HepG2 (cell line): ENCODE measurements around the gene MRPL54. TPM values are rescaled to one million over a fixed set of nuclear protein-coding genes. Genes with fewer than 3 reads are reported as not detected.

ENCODE experiments used
- ATAC-seq: fragments of 200-7000 bp; cut with Tn5 transposase; 3 replicates; pipeline ENCODE4 v1.9.1; 2020; ENCODE audit warnings: mild to moderate bottlenecking, moderate library complexity
- BruUV-seq: library from RNA; stranded (reverse); fragments of 400-500 nt; replicated peaks from 2 replicates; lab custom pipeline; 2021; lab: Mats Ljungman, UMichigan
- CTCF ChIA-PET: fragments of 300-600 bp; formaldehyde crosslinking; extraction: SDS; loops from one replicate; lab custom pipeline; 2021; ENCODE audit warnings: low total read pairs, inconsistent platforms, low intra/inter-chr PET ratio; lab: Yijun Ruan, JAX
- POLR2A ChIA-PET: fragments of 350-600 bp; sonication (Branson Sonifier 250); formaldehyde crosslinking; loops from one replicate; lab custom pipeline; 2020; ENCODE audit warnings: antibody characterized with exemption, inconsistent platforms; lab: Yijun Ruan, JAX
- DNase-seq: peaks from one replicate; pipeline ENCODE4 v3.0.0-alpha.2; 2015; ENCODE audit warnings: low spot score
- FAIRE-seq: peaks from 3 replicates; lab custom pipeline; 2011; peaks lifted over from hg19 to GRCh38; lab: Jason Lieb, UNC
- H2AFZ ChIP-seq: one replicate; pipeline ENCODE4 v1.6.1; 2011; ENCODE audit warnings: low read length, inconsistent platforms
- H3K27ac ChIP-seq: fragments of 300-600 bp; 3 replicates; pipeline ENCODE4 v1.8.0; 2011; ENCODE audit warnings: mixed run types, mild to moderate bottlenecking, mixed read lengths, low read length, inconsistent platforms; ENCODE audit not compliant: insufficient read depth; ENCODE audit errors: extremely low read length
- H3K27me3 ChIP-seq, 2 experiments: fragments of 200-600 bp in 1 of 2; 2 replicates in 1 of 2; 3 replicates in 1 of 2; pipeline versions ENCODE4 v1.6.0 to v1.8.0; 2011; ENCODE audit warnings: low read length in 2 of 2, mild to moderate bottlenecking in 2 of 2, moderate library complexity in 2 of 2, inconsistent platforms in 1 of 2; ENCODE audit not compliant: insufficient read depth in 2 of 2, control insufficient read depth in 1 of 2
- H3K36me3 ChIP-seq, 2 experiments: fragments of 200-600 bp in 1 of 2; replicated peaks in 1 of 2; 2 replicates in 1 of 2; 3 replicates in 1 of 2; pipeline versions ENCODE4 v1.5.1 to v1.8.0; 2011; ENCODE audit warnings: low read length in 2 of 2, inconsistent platforms in 1 of 2; ENCODE audit not compliant: insufficient read depth in 2 of 2, control insufficient read depth in 1 of 2
- H3K4me1 ChIP-seq: 2 replicates; pipeline ENCODE4 v1.5.1; 2012; ENCODE audit warnings: low read length, inconsistent platforms; ENCODE audit not compliant: insufficient read depth
- H3K4me2 ChIP-seq: 2 replicates; pipeline ENCODE4 v1.6.0; 2011; ENCODE audit warnings: low read depth, low read length, inconsistent platforms
- H3K4me3 ChIP-seq, 3 experiments: fragments of 200-600 bp in 1 of 3; sonication (generic), shearing (Covaris generic) in 1 of 3; replicated peaks in 1 of 3; 2 replicates each; pipeline ENCODE4 v1.5.1; 2011 to 2016; ENCODE audit warnings: low read length in 3 of 3, inconsistent platforms in 2 of 3, low read depth in 2 of 3, mild to moderate bottlenecking in 2 of 3, control low read depth in 1 of 3, mixed read lengths in 1 of 3; ENCODE audit not compliant: insufficient read depth in 1 of 3
- H3K79me2 ChIP-seq: one replicate; pipeline ENCODE4 v1.6.1; 2011; ENCODE audit warnings: low read length, inconsistent platforms; ENCODE audit not compliant: insufficient read depth
- H3K9ac ChIP-seq: 2 replicates; pipeline ENCODE4 v1.6.0; 2011; ENCODE audit warnings: mild to moderate bottlenecking, low read depth, low read length, inconsistent platforms; ENCODE audit not compliant: insufficient read depth
- H3K9me3 ChIP-seq: 2 replicates; pipeline ENCODE4 v1.5.1; 2012; ENCODE audit warnings: mild to moderate bottlenecking, low read length
- H4K20me1 ChIP-seq: 2 replicates; pipeline ENCODE4 v1.6.0; 2011; ENCODE audit warnings: inconsistent platforms, mild to moderate bottlenecking, low read length, moderate library complexity; ENCODE audit not compliant: insufficient read depth
- CENPX ChIP-seq: sonication (generic); formaldehyde crosslinking; IDR thresholded peaks from 2 replicates; pipeline ENCODE4 v1.9.0; 2021; ENCODE audit warnings: mild to moderate bottlenecking, missing genetic modification reagents, moderate library complexity
- GZF1 ChIP-seq: sonication (generic); formaldehyde crosslinking; IDR thresholded peaks from 2 replicates; pipeline ENCODE4 v1.5.1; 2020; ENCODE audit warnings: mild to moderate bottlenecking, missing genetic modification reagents
- NONO ChIP-seq, 2 experiments: fragments of 450-650 bp in 1 of 2; sonication (generic) in 1 of 2; formaldehyde crosslinking in 1 of 2; IDR thresholded peaks in 1 of 2; conservative IDR thresholded peaks in 1 of 2; 2 replicates each; pipeline versions ENCODE4 v1.6.1 to v1.8.0; 2017 to 2022; ENCODE audit warnings: mild to moderate bottlenecking in 1 of 2, missing genetic modification reagents in 1 of 2, moderate library complexity in 1 of 2
- ZBTB14 ChIP-seq: sonication (generic); formaldehyde crosslinking; IDR thresholded peaks from 2 replicates; pipeline ENCODE4 v1.4.0; 2020; ENCODE audit warnings: missing genetic modification reagents
- ZBTB20 ChIP-seq: sonication (generic); formaldehyde crosslinking; IDR thresholded peaks from 2 replicates; pipeline ENCODE4 v1.8.1; 2023; ENCODE audit warnings: missing genetic modification reagents, low read depth, mild to moderate bottlenecking, borderline replicate concordance
- ZC3H4 ChIP-seq: sonication (generic); formaldehyde crosslinking; IDR thresholded peaks from 2 replicates; pipeline ENCODE4 v1.4.0; 2020; ENCODE audit warnings: missing genetic modification reagents, borderline replicate concordance
- ZEB1 ChIP-seq: IDR thresholded peaks from 2 replicates; pipeline ENCODE4 v1.6.1; 2012; ENCODE audit warnings: mild to moderate bottlenecking, low read depth, inconsistent platforms; ENCODE audit not compliant: insufficient replicate concordance
- ZFP36L2 ChIP-seq: sonication (generic); formaldehyde crosslinking; IDR thresholded peaks from 2 replicates; pipeline ENCODE4 v1.4.0; 2020; ENCODE audit warnings: missing genetic modification reagents
- ZNF350 ChIP-seq: sonication (generic); formaldehyde crosslinking; IDR thresholded peaks from 2 replicates; pipeline ENCODE4 v1.4.0; 2020; ENCODE audit warnings: mild to moderate bottlenecking, low read depth, missing genetic modification reagents, borderline replicate concordance
- ZNF550 ChIP-seq: sonication (generic); formaldehyde crosslinking; IDR thresholded peaks from 2 replicates; pipeline ENCODE4 v1.4.0; 2020; ENCODE audit warnings: mild to moderate bottlenecking, missing genetic modification reagents, borderline replicate concordance
- ZNF572 ChIP-seq: sonication (generic); formaldehyde crosslinking; IDR thresholded peaks from 2 replicates; pipeline ENCODE4 v1.5.1; 2020; ENCODE audit warnings: mild to moderate bottlenecking, missing genetic modification reagents
- ZNF619 ChIP-seq: sonication (generic); formaldehyde crosslinking; IDR thresholded peaks from 2 replicates; pipeline ENCODE4 v1.4.0; 2020; ENCODE audit warnings: mild to moderate bottlenecking, missing genetic modification reagents
- ZNF674 ChIP-seq: sonication (generic); formaldehyde crosslinking; IDR thresholded peaks from 2 replicates; pipeline ENCODE4 v1.5.0; 2020; ENCODE audit warnings: low read depth, mild to moderate bottlenecking, missing genetic modification reagents
- WGBS: methylation state at CpG from one replicate; pipeline ENCODE4 v1.1.6; 2017; ENCODE audit warnings: low lambda C conversion rate; 5-methylcytosine and 5-hydroxymethylcytosine counted together
- in situ Hi-C: cut with HindIII; loops from 2 replicates; pipeline ENCODE4 v1.10.0; 2017; ENCODE audit warnings: low pct_unique_long_range_greater_than_20kb; ENCODE audit not compliant: extremely low pct_ligation_motif_present
- intact Hi-C: fragments of 100-400 bp; cut with micrococcal nuclease; formaldehyde crosslinking; loops from one replicate; pipeline ENCODE4 v1.10.0; 2022; ENCODE audit not compliant: unreplicated experiment
- polyA plus RNA-seq, 8 experiments: library from polyadenylated mRNA; depleted of rRNA in 3 of 8; stranded (reverse) in 7 of 8; unstranded in 1 of 8; fragments of >200 nt; fragmentation: Illumina TruSeq in 4 of 8; extraction: Trizol in 4 of 8; gene quantifications; 2 replicates each; pipeline versions ENCODE4 v1.2.1 to v1.2.3, GENCODE V29; 2011 to 2016; ENCODE audit warnings: low read depth in 4 of 8, missing spikeins in 1 of 8, mixed read lengths in 1 of 8; ENCODE audit not compliant: insufficient read depth in 1 of 8
- total RNA-seq, 5 experiments: library from RNA; depleted of rRNA; stranded (reverse); fragments of >200 nt; fragmentation: Illumina TruSeq; extraction: Trizol; gene quantifications; 2 replicates each; pipeline ENCODE4 v1.2.3, GENCODE V29; 2016; ENCODE audit warnings: low read depth in 1 of 5

The MRPL54 gene
- total and polyA plus RNA-seq, 2 of the 13 experiments (the other 11 are each of a cell fraction or from before 2014, with no cell fraction given) = 36.8 to 66.9 TPM

DNA sequence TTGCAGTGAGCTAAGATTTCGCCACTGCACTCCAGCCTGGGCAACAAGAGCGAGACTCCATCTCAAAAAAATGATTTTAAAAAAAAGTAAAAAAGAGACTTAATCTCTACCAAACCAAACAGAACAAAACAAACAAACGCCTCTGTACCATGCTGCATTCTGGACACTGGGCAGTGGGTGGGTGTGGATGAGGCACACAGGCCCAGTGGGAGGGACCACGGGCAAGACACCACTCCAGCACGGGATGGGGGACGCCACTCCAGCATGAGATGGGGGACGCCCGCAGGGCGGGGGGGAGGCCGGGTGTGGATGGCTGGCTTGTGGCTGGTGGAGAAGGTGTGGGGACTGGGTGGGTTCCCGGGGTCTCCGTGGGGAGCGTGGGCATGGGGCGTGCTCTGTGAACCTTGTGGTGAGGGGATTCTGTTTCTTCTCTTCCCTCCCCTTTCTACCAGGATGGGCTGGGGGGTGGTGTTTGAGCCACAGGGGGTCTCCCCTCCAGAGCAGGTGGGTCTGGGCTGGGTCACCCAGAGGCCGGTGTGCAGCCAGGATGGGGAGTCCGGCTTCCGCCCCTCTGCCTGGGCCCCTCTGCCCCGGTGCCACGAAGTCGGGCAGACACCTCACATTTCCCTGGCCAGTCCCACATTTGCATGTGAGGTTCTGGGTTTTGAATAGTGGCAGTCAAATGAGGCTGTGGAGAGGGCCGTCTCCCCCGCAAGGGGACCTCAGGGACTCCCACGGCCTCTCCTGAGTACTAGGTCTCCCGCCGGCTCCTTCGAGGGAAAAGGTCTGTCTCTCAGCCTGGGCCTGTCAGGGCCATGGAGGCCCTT, 47.6 kb downstream of the MRPL54 start:
- H3K9ac ChIP-seq = no peak overlapping the region
- BruUV-seq = no TSS peak

DNA sequence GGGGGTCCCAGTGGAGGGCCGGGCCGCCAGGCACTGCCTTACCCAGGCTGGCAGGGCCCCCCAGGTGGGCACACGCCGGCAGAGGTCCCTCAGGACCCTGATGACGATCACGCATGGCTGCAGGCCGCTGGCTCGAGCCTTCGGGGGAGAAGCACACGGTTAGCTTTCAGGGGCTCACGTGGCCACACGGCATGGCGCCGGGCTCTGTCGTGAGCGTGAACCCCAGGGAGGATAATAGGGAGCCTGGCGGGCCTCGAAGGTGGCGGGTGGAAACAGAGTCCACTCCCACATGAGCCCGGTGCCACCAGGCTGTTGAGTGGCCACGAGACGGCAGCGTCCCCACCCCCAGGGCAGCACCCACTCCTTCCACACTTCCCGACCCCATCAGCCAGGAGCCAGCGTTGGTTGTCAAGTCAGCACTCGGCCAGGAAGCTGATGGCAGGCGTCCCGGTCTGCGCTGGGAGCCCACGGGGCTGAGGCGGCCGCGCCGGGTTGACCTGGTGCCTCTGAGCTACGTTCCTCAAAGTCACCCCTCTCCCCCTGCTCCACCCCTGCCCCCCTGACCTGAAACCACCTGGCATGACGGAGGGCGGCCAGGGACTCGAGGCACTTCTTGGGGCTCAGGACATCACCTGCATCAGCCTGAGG, 48.4 kb downstream of the MRPL54 start:
- ATAC-seq (no peak), DNase-seq (no peak), FAIRE-seq (no peak)
- BruUV-seq = no TSS peak
- no peak overlapping the region for H3K4me2 ChIP-seq
- H4K20me1 ChIP-seq = no peaks in the 10 kb centered on the region
- H3K9me3 ChIP-seq = no peaks in the 10 kb centered on the region
- in situ Hi-C loops = no loop called here
- H3K9ac ChIP-seq = no peak overlapping the region
- H3K4me3 ChIP-seq = no peak overlapping the region
- intact Hi-C loops = no loop called here
- H3K79me2 ChIP-seq = no peaks in the 10 kb centered on the region
- POLR2A ChIA-PET = no interaction called here
- H2AFZ ChIP-seq = no peak overlapping the region
- H3K27ac ChIP-seq = no peak overlapping the region
- H3K36me3 ChIP-seq = no peaks in the 10 kb centered on the region
- 50% methylated on average over 6 of the region's 38 CpGs for WGBS
- CTCF ChIA-PET = no interaction called here
- H3K4me1 ChIP-seq = no peaks in the 10 kb centered on the region
- peaks cover 6 to 37% of the 10 kb centered on the region in 2 experiments for H3K27me3 ChIP-seq
- TF ChIP-seq ZNF674 (CRISPR knock-in tag) = no peak
- TF ChIP-seq ZC3H4 (CRISPR knock-in tag) = no peak
- no peak for TF ChIP-seq ZFP36L2 (CRISPR knock-in tag)
- no peak for TF ChIP-seq CENPX (CRISPR knock-in tag)
- no peak for TF ChIP-seq GZF1 (CRISPR knock-in tag)
- no peak for TF ChIP-seq ZNF572
- TF ChIP-seq ZNF619 = no peak
- no peak for TF ChIP-seq ZNF550 (CRISPR knock-in tag)
- no peak for TF ChIP-seq ZBTB20 (CRISPR knock-in tag)
- no peak for TF ChIP-seq ZEB1
- TF ChIP-seq NONO (IDR thresholded peaks at IDR 0.05) = no peak
- TF ChIP-seq NONO (CRISPR knock-in tag; conservative IDR thresholded peaks at IDR 0.05) = no peak

More for the DNA sequence above, 47.6 kb downstream of the MRPL54 start:
- Histone ChIP-seq H3K4me1 (no peaks in the 10 kb centered on the region), H3K36me3 (no peaks in the 10 kb centered on the region), H3K4me3 (no peak overlapping the region), H3K27me3 (peaks cover 6 to 40% of the 10 kb centered on the region in 2 experiments), H3K9me3 (no peaks in the 10 kb centered on the region), H3K27ac (no peak overlapping the region), H2AFZ (no peak overlapping the region)
- in situ Hi-C loops = no loop called here
- ATAC-seq = no peak
- TF ChIP-seq ZNF350 (CRISPR knock-in tag) (no peak), ZBTB14 (CRISPR knock-in tag) (no peak)
- TF ChIP-seq, all 625 proteins: peak for 0
- 10% methylated on average over 10 of the region's 26 CpGs for WGBS
- intact Hi-C loops = no loop called here
- CTCF ChIA-PET = no interaction called here
- no peak for FAIRE-seq
- no peak for DNase-seq
- POLR2A ChIA-PET = no interaction called here
- Histone ChIP-seq H3K4me2 (no peak overlapping the region), H3K79me2 (no peaks in the 10 kb centered on the region), H4K20me1 (no peaks in the 10 kb centered on the region)
